MM.1S (cell line): ENCODE data around the gene MAPKAPK5.

Experiments
- DNase-seq: peaks from one replicate; pipeline ENCODE4 v3.0.0-alpha.2; 2015
- H2AFZ ChIP-seq: fragments of 300-600 bp; sonication (generic); 2 replicates; pipeline ENCODE4 v1.6.0; 2016; ENCODE audit warnings: antibody characterized with exemption, low read length
- H3F3A ChIP-seq: fragments of 300-600 bp; sonication (generic); 2 replicates; pipeline ENCODE4 v1.6.1; 2016; ENCODE audit warnings: mild to moderate bottlenecking, antibody characterized with exemption, low read length, moderate library complexity, mixed read lengths; ENCODE audit not compliant: insufficient read depth
- H3K27ac ChIP-seq: fragments of 300-600 bp; sonication (generic); 2 replicates; pipeline ENCODE4 v1.5.1; 2016; ENCODE audit warnings: mild to moderate bottlenecking, low read length
- H3K27me3 ChIP-seq: fragments of 300-600 bp; sonication (generic); replicated peaks from 2 replicates; pipeline ENCODE4 v1.6.0; 2016; ENCODE audit warnings: low read length; ENCODE audit not compliant: insufficient read depth
- H3K36me3 ChIP-seq: fragments of 300-600 bp; sonication (generic); replicated peaks from 2 replicates; pipeline ENCODE4 v1.6.1; 2016; ENCODE audit warnings: mild to moderate bottlenecking, low read length, mixed read lengths; ENCODE audit not compliant: insufficient read depth
- H3K4me1 ChIP-seq: fragments of 300-600 bp; sonication (generic); 2 replicates; pipeline ENCODE4 v1.6.1; 2016; ENCODE audit warnings: low read length, mixed read lengths
- H3K4me2 ChIP-seq: fragments of 300-600 bp; sonication (generic); 2 replicates; pipeline ENCODE4 v1.6.0; 2016; ENCODE audit warnings: low read depth, low read length
- H3K4me3 ChIP-seq: fragments of 300-600 bp; sonication (generic); 2 replicates; pipeline ENCODE4 v1.5.1; 2016; ENCODE audit warnings: low read length, mixed read lengths
- H3K79me2 ChIP-seq: fragments of 300-600 bp; sonication (generic); 2 replicates; pipeline ENCODE4 v1.6.1; 2016; ENCODE audit warnings: mixed run types, low read length, mixed read lengths
- H3K9ac ChIP-seq: fragments of 300-600 bp; sonication (generic); 2 replicates; pipeline ENCODE4 v1.6.1; 2016; ENCODE audit warnings: low read length, mixed read lengths
- H3K9me2 ChIP-seq: fragments of 300-600 bp; sonication (generic); replicated peaks from 2 replicates; pipeline ENCODE4 v1.6.1; 2016; ENCODE audit warnings: mild to moderate bottlenecking, low read length, mixed read lengths; ENCODE audit not compliant: insufficient read depth
- H3K9me3 ChIP-seq: fragments of 300-600 bp; sonication (generic); replicated peaks from 2 replicates; pipeline ENCODE4 v1.6.1; 2016; ENCODE audit warnings: mild to moderate bottlenecking, low read length, mixed read lengths; ENCODE audit not compliant: insufficient read depth
- H4K20me1 ChIP-seq: fragments of 300-600 bp; sonication (generic); 2 replicates; pipeline ENCODE4 v1.6.1; 2016; ENCODE audit warnings: mild to moderate bottlenecking, low read length, moderate library complexity, mixed read lengths; ENCODE audit not compliant: insufficient read depth
- CTCF ChIP-seq: fragments of 300-600 bp; sonication (generic); IDR thresholded peaks from 2 replicates; pipeline ENCODE4 v1.5.1; 2016; ENCODE audit warnings: antibody characterized with exemption, low read length, mixed read lengths
- EZH2 ChIP-seq: fragments of 300-600 bp; sonication (generic); optimal IDR thresholded peaks from 2 replicates; pipeline ENCODE3; 2017; ENCODE audit warnings: low read depth, mild to moderate bottlenecking, antibody characterized with exemption, low read length, mixed read lengths
- EZH2phosphoT487 ChIP-seq: fragments of 300-600 bp; sonication (generic); IDR thresholded peaks from 2 replicates; pipeline ENCODE4 v1.6.1; 2018; ENCODE audit warnings: antibody characterized with exemption, low read length

Gene MAPKAPK5

DNA sequence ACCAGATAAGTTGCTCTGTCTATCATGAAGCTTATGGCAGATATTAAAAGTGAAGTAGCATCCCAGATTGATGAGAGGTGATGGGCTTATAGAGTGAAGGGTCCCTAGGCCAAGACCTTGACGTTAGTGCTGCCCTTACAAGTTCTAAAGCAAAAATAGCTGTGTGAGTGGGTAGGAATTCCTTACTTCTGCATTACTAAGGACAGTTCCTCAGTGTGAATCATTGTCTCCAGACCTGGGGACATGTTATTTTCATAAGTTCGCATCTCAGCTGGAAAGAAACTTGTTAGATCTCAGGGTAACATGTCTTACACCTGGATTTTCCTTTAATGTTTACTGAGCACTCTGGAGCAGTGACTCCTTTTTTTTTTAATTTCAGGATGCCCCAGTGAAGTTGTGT is 28.7 kb downstream of the MAPKAPK5 start:
- DNase-seq: no peak
- H3K4me1 ChIP-seq: no peaks in the 10 kb centered on the region
- H3K36me3 ChIP-seq: no peaks in the 10 kb centered on the region
- H4K20me1 ChIP-seq: no peaks in the 10 kb centered on the region
- H3K79me2 ChIP-seq: no peaks in the 10 kb centered on the region
- H3K27me3 ChIP-seq: no peaks in the 10 kb centered on the region
- no peak overlapping the region for H3K9ac ChIP-seq
- H3K9me3 ChIP-seq: no peaks in the 10 kb centered on the region
- H3K4me3 ChIP-seq: no peak overlapping the region
- no peak overlapping the region for H2AFZ ChIP-seq
- no peaks in the 10 kb centered on the region for H3F3A ChIP-seq
- H3K9me2 ChIP-seq: no peaks in the 10 kb centered on the region
- no peak for TF ChIP-seq CTCF
- TF ChIP-seq EZH2phosphoT487: no peak
- no peak for TF ChIP-seq EZH2
- H3K27ac ChIP-seq: no peak overlapping the region
- no peak overlapping the region for H3K4me2 ChIP-seq

GRCh38 chr12:111873113-111873512 is 31.1 kb downstream of the MAPKAPK5 start:
- no peak overlapping the region for H3K9ac ChIP-seq
- H3K9me3 ChIP-seq: no peaks in the 10 kb centered on the region
- H3K27ac ChIP-seq: no peak overlapping the region
- DNase-seq: no peak
- no peaks in the 10 kb centered on the region for H3F3A ChIP-seq
- TF ChIP-seq EZH2phosphoT487 (no peak), CTCF (no peak), EZH2 (no peak)
- H3K4me3 ChIP-seq: no peak overlapping the region
- no peak overlapping the region for H3K4me2 ChIP-seq
- no peaks in the 10 kb centered on the region for H3K79me2 ChIP-seq
- H3K27me3 ChIP-seq: no peaks in the 10 kb centered on the region
- H4K20me1 ChIP-seq: no peaks in the 10 kb centered on the region
- H3K9me2 ChIP-seq: no peaks in the 10 kb centered on the region
- H3K4me1 ChIP-seq: no peaks in the 10 kb centered on the region
- no peak overlapping the region for H2AFZ ChIP-seq
- H3K36me3 ChIP-seq: no peaks in the 10 kb centered on the region

GRCh38 chr12:111881716-111882115 is 39.7 kb downstream of the MAPKAPK5 start:
- H4K20me1 ChIP-seq: no peaks in the 10 kb centered on the region
- H3K9ac ChIP-seq: no peak overlapping the region
- no peak overlapping the region for H2AFZ ChIP-seq
- no peak overlapping the region for H3K27ac ChIP-seq
- no peaks in the 10 kb centered on the region for H3K79me2 ChIP-seq
- H3K4me3 ChIP-seq: no peak overlapping the region
- H3K4me2 ChIP-seq: no peak overlapping the region
- no peaks in the 10 kb centered on the region for H3F3A ChIP-seq
- no peak for TF ChIP-seq CTCF
- TF ChIP-seq EZH2phosphoT487: no peak
- no peak for TF ChIP-seq EZH2
- no peaks in the 10 kb centered on the region for H3K9me2 ChIP-seq
- no peaks in the 10 kb centered on the region for H3K36me3 ChIP-seq
- no peaks in the 10 kb centered on the region for H3K27me3 ChIP-seq
- no peaks in the 10 kb centered on the region for H3K9me3 ChIP-seq
- DNase-seq: no peak
- H3K4me1 ChIP-seq: no peaks in the 10 kb centered on the region
